Bronchial epithelial cell (primary cell): Measurements from ENCODE around the gene KRTAP5-10. TPM values are rescaled to one million over a fixed set of nuclear protein-coding genes. Genes with fewer than 3 reads are reported as not detected.
"Not testable (repeated sequence)": the region's sequence is repeated elsewhere in the genome, so short reads cannot be mapped to it uniquely, and the experiment has no call there.

Experiments
- DNase-seq: peaks from one replicate; pipeline ENCODE4 v3.0.0-alpha.2; 2010; ENCODE audit warnings: low read depth
- FAIRE-seq: peaks from 2 replicates; lab custom pipeline; 2011; peaks lifted over from hg19 to GRCh38; lab: Jason Lieb, UNC
- H3K27me3 ChIP-seq: 2 replicates; pipeline ENCODE4 v1.5.1; 2011; ENCODE audit warnings: low read length; ENCODE audit not compliant: control insufficient read depth, insufficient read depth
- H3K36me3 ChIP-seq: 2 replicates; pipeline ENCODE4 v1.5.1; 2011; ENCODE audit warnings: low read length; ENCODE audit not compliant: control insufficient read depth, insufficient read depth
- H3K4me3 ChIP-seq: 2 replicates; pipeline ENCODE4 v1.5.1; 2011; ENCODE audit warnings: mild to moderate bottlenecking, low read depth, low read length, control low read depth
- CTCF ChIP-seq: IDR thresholded peaks from 2 replicates; pipeline ENCODE4 v1.5.1; 2011; ENCODE audit warnings: mild to moderate bottlenecking, moderate library complexity, low read length, control low read depth, inconsistent platforms; ENCODE audit not compliant: insufficient read depth, severe bottlenecking
- total RNA-seq: library from RNA; depleted of rRNA; stranded (reverse); fragments of >200 nt; gene quantifications from 2 replicates; pipeline ENCODE4 v1.2.1, GENCODE V29; 2014

Gene KRTAP5-10
- total RNA-seq, 1 donor from 2014 or later: not detected

- H3K36me3 ChIP-seq: no peaks in the 10 kb centered on the region
- no peak for DNase-seq
- TF ChIP-seq CTCF: no peak
- no peak overlapping the region for H3K4me3 ChIP-seq
- H3K27me3 ChIP-seq: no peaks in the 10 kb centered on the region
- no peak for FAIRE-seq
Observed at GRCh38 chr11:71538666-71538990, 26.7 kb upstream of the KRTAP5-10 start.

- H3K4me3 ChIP-seq: no peak overlapping the region
- DNase-seq: no peak
- no peaks in the 10 kb centered on the region for H3K36me3 ChIP-seq
- no peak for TF ChIP-seq CTCF
- FAIRE-seq: no peak
- H3K27me3 ChIP-seq: no peaks in the 10 kb centered on the region
Observed at GRCh38 chr11:71539017-71539416, 26.3 kb upstream of the KRTAP5-10 start.

DNA sequence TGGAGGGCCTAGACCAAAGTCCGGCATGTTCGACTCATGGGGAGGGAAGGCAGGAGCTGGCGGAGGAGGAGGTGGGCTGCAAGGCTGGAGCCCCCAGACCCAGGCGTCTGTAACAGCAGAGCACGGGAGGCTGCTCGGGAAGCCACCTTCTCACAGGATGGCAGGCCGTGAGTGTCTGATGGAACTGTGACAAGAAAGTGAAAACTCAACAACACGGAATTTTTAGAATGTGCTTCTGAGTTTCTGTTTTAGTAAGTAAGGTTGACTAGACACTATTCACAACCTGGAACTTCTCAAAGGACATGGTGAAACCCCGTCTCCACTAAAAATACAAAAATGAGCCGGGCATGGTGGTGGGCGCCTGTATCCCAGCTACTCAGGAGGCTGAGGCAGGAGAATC is 25.4 kb upstream of the KRTAP5-10 start:
- H3K27me3 ChIP-seq, H3K4me3 ChIP-seq, FAIRE-seq, DNase-seq, H3K36me3 ChIP-seq: not testable (repeated sequence)

DNA sequence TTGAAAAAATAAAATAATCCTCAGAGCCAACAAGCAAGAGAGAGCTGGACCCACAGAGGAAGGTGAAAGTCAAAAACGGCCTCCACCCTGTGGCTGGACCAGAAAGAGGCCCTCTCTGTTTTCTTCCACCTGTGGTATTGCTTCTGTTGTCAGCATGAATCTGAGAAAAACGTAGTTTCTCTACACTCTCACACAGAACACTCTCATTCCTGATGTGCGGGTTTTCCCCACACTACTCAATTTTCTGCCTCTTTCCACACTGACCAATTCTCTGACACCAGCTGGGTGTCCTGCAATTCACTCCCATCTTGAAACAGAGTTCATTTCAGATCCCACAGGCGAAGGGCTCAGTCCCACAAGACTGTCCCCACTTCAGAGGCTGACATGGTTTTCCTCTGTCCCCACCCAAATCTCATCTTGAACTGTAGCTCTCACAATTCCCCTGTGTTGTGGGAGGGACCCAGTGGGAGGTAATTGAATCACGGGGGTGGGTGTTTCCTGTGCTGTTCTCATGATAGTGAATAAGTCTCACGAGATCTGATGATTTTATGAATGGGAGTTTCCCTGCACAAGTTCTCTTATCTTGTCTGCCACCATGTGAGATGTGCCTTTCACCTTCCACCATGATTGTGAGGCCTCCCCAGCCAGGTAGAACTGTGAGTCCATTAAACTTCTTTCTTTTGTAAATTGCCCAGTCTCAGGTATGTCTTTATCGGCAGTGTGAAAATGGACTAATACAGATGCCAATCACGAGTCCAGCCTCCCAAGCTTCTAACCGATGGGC is 24.6 kb upstream of the KRTAP5-10 start:
- H3K27me3 ChIP-seq, FAIRE-seq, H3K4me3 ChIP-seq, H3K36me3 ChIP-seq, DNase-seq: not testable (repeated sequence)

DNA sequence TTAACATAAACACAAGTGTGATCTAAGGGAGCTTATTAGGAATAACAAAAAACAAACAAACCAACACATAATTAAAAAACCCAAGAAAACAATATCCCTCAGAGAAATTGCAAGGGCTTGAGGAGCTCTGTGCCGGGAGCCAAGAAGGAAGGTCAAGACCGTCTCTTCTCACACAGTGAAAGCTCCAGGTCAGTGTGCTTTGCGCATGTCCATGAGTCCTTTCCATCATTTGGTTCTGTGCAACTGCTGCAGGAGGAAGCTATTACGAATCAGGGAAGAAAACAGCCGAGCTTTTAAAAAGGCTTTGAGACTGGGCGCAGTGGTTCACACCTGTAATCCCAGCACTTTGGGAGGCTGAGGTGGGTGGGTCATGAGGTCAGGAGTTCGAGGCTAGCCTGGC is 23.0 kb upstream of the KRTAP5-10 start:
- no peak for TF ChIP-seq CTCF
- H3K36me3 ChIP-seq: no peaks in the 10 kb centered on the region
- H3K4me3 ChIP-seq: no peak overlapping the region
- no peak for FAIRE-seq
- no peak for DNase-seq
- no peaks in the 10 kb centered on the region for H3K27me3 ChIP-seq

GRCh38 chr11:71542879-71543777 is 22.2 kb upstream of the KRTAP5-10 start:
- no peak for DNase-seq
- no peaks in the 10 kb centered on the region for H3K27me3 ChIP-seq
- no peak overlapping the region for H3K4me3 ChIP-seq
- no peak for FAIRE-seq
- no peak for TF ChIP-seq CTCF
- H3K36me3 ChIP-seq: no peaks in the 10 kb centered on the region
